Breast epithelium (tissue), 3 donors: ENCODE data around the gene FIP1L1.

Experiments
- POLR2A ChIP-seq: fragments of 450-650 bp; IDR thresholded peaks from one replicate; pipeline ENCODE4 v1.6.1; 2016; ENCODE audit warnings: antibody characterized with exemption, mild to moderate bottlenecking, moderate library complexity
- POLR2AphosphoS5 ChIP-seq, 3 donors: sonication (generic); formaldehyde crosslinking; IDR thresholded peaks; one replicate each; pipeline ENCODE4 v1.6.1; 2017; ENCODE audit warnings: antibody characterized with exemption in 3 of 3
- TF ChIP-seq, protein P1 (sequence below), 3 donors: fragments of 450-650 bp; IDR thresholded peaks; one replicate each; pipeline ENCODE4 v1.5.1; 2016 to 2017; ENCODE audit warnings: antibody characterized with exemption in 3 of 3, mild to moderate bottlenecking in 3 of 3, moderate library complexity in 3 of 3

- TF ChIP-seq POLR2A, result no peak
- no peak for TF ChIP-seq POLR2AphosphoS5 (IDR thresholded peaks at IDR 0.05)
- TF ChIP-seq, protein P1, sequence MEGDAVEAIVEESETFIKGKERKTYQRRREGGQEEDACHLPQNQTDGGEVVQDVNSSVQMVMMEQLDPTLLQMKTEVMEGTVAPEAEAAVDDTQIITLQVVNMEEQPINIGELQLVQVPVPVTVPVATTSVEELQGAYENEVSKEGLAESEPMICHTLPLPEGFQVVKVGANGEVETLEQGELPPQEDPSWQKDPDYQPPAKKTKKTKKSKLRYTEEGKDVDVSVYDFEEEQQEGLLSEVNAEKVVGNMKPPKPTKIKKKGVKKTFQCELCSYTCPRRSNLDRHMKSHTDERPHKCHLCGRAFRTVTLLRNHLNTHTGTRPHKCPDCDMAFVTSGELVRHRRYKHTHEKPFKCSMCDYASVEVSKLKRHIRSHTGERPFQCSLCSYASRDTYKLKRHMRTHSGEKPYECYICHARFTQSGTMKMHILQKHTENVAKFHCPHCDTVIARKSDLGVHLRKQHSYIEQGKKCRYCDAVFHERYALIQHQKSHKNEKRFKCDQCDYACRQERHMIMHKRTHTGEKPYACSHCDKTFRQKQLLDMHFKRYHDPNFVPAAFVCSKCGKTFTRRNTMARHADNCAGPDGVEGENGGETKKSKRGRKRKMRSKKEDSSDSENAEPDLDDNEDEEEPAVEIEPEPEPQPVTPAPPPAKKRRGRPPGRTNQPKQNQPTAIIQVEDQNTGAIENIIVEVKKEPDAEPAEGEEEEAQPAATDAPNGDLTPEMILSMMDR (IDR thresholded peaks at IDR 0.05), result no peak
Observed at GRCh38 chr4:53481586-53481985, 104.1 kb downstream of the FIP1L1 start.
